MV-4-11 (cell line): ENCODE measurements around the gene CIC.

Experiments
- DNase-seq: peaks from one replicate; lab custom pipeline; 2025; lab: John Stamatoyannopoulos, UW

The CIC gene

DNA sequence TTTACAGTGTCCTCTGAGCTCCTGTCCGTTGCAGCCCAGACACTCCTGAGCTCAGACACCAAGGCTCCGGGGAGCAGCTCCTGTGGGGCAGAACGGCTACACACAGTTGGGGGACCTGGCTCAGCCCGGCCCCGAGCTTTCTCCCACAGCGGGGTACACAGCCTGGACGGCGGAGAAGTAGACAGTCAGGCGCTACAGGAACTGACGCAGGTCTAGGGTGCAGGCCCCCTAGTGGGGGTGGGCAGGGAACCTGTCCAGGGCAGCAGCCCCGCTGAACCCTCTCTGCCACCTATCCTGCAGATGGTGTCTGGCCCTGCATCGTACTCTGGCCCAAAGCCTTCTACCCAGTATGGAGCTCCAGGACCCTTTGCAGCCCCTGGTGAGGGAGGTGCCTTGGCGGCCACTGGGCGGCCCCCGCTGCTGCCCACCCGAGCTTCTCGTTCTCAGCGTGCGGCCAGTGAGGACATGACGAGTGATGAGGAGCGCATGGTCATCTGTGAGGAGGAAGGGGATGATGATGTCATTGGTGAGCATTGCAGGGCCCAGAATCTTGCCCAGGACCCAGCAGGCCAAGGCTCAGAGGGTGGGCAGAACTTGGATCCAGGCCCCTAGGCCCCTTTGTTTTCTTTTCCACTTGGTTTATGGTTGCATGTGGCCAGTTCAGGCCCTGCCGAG lies 20.0 kb downstream of the CIC start:
- DNase-seq, result no peak

DNA sequence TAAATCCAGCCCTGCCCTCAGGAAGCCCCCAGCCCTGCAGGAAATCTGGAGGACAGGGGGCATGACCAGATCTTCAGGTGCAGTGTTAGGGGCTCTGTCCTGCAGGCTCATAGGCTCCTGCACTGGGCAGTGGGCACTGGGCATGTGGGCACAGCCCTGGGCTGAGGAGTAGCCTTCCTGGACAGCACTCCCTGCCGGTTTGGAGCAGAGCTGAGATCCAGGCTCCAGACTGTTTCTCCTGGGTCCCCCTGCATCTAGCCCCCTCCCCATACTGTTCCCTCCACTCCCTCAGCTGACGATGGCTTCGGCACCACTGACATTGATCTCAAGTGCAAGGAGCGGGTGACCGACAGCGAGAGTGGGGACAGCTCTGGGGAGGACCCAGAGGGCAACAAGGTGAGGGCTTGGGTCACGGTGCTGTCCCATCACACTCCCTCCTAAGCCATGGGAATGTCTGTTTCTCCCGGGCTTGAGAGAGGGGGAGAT lies 20.5 kb downstream of the CIC start:
- no peak for DNase-seq

DNA sequence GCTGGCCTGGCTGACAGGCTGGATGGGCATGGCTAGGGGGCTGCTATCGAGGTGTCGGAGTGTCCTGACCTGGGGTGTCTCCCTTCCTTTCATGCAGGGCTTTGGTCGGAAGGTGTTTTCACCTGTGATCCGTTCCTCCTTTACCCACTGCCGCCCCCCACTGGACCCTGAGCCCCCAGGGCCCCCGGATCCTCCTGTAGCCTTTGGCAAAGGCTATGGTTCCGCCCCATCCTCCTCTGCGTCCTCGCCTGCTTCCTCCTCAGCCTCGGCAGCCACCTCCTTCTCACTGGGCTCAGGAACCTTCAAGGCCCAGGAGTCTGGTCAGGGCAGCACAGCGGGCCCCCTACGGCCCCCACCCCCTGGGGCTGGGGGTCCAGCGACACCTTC lies 21.1 kb downstream of the CIC start:
- no peak for DNase-seq

DNA sequence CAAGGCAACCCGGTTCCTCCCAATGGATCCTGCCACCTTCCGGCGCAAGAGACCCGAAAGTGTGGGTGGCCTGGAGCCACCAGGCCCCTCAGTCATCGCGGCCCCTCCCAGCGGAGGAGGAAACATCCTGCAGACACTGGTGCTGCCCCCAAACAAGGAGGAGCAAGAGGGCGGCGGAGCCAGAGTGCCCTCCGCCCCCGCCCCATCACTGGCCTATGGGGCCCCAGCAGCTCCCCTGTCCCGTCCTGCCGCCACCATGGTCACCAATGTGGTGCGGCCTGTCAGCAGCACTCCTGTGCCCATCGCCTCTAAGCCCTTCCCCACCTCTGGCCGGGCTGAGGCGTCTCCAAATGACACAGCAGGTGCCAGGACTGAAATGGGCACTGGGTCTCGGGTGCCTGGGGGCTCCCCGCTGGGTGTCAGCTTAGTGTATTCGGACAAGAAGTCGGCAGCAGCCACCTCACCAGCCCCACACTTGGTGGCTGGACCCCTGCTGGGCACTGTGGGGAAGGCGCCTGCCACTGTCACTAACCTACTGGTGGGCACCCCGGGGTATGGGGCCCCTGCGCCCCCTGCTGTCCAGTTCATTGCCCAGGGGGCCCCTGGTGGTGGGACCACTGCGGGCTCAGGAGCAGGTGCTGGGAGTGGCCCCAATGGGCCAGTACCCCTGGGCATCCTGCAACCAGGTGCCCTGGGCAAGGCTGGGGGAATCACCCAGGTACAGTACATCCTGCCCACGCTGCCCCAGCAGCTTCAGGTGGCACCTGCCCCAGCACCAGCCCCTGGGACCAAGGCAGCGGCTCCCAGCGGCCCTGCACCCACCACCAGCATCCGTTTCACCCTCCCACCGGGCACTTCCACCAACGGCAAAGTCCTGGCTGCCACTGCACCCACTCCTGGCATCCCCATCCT lies 21.7 kb downstream of the CIC start:
- peak; percentile 33 for DNase-seq

DNA sequence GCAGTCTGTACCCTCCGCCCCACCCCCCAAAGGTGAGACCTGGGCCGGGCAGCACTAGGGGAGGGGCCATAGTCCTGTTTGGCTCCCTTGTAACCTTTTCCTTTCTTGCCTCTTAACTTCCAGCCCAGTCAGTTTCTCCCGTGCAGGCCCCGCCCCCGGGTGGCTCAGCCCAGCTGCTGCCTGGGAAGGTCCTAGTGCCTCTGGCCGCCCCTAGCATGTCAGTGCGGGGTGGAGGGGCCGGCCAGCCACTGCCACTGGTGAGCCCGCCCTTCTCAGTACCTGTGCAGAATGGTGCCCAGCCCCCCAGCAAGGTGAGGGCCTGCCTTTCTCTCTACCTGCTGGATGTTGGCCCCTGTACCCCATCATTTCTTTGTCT lies 22.4 kb downstream of the CIC start:
- DNase-seq, result no peak

DNA sequence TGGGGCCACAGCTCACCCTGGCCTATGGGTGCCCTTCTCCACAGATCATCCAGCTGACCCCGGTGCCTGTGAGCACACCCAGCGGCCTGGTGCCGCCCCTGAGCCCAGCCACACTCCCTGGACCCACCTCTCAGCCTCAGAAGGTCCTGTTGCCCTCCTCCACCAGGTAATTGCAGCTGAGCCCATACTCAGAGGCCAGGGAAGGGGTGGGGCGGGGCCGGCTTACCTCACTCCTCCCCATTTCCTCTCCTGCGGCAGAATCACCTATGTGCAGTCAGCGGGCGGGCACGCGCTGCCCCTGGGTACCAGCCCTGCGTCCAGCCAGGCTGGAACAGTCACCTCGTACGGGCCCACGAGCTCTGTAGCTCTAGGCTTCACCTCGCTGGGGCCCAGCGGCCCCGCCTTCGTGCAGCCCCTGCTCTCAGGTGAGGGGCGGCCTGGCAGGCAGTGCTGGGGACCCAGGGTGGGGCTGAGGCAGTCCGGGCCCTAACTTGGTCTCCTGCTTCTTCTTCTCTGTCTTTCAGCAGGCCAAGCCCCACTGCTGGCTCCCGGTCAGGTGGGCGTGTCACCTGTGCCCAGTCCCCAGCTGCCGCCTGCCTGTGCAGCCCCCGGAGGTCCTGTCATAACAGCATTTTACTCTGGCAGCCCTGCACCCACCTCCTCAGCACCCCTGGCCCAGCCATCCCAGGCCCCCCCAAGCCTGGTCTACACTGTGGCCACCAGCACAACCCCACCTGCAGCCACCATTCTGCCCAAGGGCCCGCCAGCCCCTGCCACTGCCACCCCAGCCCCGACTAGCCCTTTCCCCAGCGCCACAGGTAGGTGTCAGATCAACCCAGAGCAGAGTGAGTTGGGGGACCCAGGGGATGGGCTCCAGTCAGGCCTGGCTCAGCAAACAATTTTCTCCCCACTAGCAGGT lies 23.2 kb downstream of the CIC start:
- no peak for DNase-seq

DNA sequence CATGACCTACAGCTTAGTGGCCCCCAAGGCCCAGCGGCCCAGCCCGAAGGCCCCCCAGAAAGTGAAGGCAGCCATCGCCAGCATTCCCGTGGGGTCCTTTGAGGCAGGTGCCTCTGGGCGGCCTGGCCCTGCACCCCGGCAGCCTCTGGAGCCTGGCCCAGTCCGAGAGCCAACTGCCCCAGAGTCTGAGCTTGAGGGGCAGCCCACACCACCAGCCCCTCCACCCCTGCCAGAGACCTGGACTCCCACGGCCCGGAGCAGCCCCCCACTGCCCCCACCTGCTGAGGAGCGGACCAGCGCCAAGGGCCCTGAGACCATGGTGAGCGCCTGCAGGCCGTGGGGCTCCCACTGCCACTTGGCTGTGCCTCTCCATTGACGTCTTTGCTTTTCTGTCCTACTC lies 23.9 kb downstream of the CIC start:
- no peak for DNase-seq

DNA sequence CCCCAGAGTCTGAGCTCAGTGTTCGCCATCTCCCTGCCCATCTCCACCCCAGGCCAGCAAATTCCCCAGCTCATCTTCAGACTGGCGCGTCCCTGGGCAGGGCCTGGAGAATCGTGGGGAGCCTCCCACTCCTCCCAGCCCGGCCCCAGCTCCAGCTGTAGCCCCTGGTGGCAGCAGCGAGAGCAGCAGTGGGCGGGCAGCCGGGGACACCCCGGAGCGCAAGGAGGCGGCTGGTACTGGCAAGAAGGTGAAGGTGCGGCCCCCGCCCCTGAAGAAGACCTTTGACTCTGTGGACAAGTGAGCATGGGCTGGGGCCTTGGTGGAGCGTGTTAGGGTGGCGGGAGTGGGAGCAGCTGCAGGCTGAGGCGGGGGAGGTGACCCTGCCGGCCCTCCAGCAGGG lies 24.5 kb downstream of the CIC start:
- no peak for DNase-seq

DNA sequence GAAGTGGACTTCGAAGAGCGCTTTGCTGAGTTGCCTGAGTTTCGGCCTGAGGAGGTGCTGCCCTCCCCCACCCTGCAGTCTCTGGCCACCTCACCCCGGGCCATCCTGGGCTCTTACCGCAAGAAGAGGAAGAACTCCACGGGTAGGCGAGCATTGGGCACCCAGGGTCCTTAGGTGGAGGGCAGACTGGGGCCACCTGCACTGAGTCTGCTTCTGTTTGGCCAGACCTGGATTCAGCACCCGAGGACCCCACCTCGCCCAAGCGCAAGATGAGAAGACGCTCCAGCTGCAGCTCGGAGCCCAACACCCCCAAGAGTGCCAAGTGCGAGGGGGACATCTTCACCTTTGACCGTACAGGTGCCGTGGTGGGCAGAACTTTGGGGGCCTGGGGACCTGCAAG lies 24.9 kb downstream of the CIC start:
- no peak for DNase-seq

DNA sequence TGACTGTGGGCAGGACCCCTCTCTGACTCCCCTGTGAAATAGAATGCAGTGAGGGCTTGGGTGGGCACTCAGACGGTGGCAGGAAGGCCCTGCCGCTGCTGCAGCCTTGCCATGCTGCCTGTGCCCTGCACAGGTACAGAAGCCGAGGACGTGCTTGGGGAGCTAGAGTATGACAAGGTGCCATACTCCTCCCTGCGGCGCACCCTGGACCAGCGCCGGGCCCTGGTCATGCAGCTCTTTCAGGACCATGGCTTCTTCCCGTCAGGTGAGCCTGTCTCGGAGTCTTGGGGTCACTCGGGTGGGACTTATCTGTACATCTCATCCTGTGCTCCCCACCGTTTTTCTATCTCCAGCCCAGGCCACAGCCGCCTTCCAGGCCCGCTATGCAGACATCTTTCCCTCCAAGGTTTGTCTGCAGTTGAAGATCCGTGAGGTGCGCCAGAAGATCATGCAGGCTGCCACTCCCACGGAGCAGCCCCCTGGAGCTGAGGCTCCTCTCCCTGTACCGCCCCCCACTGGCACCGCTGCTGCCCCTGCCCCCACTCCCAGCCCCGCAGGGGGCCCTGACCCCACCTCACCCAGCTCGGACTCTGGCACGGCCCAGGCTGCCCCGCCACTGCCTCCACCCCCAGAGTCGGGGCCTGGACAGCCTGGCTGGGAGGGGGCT lies 25.6 kb downstream of the CIC start:
- no peak for DNase-seq

DNA sequence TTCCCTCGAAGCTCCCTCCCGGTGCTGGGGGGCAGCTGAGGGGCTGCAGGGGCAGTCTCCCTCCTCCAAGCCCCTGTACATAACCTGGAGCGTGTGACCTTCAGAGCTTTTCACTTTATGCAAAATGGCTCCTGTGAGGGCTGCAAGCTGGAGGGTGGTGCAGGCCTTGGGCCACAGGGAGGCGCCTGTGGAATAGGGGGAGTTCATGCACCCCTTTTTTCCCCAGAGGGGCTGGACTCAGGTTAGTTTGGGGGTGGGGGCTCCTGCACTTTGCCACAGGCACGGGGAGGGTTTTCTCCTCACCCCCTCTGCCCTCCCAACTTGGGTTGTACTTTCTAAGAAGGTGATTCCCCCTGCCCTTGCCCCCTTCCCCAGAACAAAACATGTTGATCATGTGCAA lies 26.3 kb downstream of the CIC start:
- DNase-seq, result no peak

DNA sequence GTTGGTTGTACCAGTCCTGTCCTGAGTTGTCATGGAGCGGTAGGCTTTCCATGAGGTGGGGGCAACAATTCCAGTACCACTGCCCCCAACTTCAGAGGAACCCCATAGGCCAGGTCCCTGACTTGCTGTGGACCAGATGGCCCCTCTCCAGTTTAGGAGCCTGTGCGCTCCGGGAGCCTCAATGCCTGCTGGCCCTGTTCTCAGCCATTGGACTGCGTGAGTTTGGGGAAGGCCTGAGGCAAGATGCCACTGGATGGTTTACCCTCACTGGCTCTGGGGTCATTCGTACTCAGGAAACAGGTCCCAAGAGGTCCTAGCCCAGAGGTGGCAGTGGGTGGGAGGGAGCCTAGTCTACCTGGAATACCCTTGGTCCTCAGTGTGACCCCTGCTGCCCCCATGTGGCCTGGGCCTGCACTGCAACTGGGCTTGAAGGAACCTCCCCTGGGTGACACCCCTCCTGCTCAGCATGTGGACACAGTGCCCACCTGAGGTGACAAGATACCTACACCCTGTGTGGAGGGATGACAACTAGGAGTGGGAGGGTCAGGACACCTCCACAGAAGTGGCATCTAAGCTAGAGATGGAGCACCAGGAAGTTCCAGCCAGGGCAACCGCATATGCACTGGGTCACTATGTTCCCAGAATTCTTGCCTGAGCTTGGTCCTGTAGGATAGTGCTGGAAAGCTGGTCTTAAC lies 26.9 kb downstream of the CIC start:
- peak; percentile 57 for DNase-seq

DNA sequence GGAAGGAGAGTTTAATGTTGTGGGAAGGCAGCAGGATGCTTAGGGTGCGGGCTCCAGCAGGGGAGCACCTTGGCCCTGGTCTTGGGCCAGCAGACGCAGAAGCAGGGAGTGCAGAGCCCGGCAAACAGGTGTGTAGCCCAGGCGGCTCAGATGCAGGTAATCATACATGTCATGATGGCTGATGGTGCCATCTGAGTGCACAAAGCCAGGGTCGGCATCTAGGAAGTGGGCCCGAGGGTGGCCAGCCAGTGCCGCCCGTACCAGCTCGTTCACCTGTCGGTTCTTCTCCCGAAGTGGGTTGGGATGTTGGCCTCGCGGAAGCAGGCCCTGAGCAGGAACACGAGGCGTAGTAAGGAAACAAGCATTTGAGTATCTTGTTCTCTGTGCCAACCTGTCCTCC lies 28.0 kb downstream of the CIC start:
- no peak for DNase-seq

DNA sequence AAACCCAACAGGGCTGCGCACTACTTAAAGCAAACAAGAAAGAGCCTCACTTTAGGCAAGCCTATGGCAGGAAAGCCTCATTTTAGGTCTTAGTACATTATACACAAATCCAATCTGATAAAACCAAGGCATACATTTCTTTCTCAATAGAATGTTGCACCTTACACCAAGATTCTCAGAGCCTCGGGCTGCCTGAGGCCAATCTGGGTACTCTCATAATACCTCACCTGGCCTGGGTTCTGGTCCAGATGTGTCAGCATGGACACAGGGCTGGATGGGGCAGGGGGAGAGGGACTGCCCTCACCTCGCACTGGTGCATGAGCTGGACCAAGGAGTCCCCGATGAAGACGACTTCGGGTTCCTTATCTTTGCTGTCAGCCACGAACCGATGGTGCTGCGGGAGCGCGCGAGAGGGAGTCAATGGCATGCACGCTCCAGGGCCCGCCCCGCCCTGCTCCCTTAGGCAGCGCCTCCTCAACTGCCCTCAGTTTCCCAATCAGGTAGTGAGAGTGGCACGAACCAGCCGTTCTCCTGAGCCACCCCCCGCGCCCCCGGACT lies 32.7 kb downstream of the CIC start, which contains the start of gene PRR19:
Gene PRR19, plus strand, starts transcription at position 487 of the 558 bp plus-strand sequence. CDS start 7,453 bp downstream, outside the sequence.
- no peak for DNase-seq

DNA sequence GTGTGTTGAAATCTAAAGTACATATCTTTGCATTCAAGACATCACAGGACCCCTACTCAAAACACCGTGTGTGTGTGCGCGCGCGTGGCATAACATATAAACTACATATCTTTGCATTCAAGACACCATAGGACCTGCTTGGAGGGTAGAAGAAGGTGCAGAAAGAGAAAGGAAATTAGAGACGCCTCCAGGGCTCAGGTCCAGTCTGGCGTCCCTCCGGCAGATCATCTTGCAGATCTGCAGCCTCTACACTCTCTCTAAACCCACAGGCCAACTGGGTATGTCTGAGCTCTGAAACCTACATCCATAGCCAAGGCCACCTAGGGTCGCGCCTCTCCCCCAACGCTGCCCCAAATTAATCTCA lies 34.0 kb downstream of the CIC start:
- DNase-seq, result no peak

DNA sequence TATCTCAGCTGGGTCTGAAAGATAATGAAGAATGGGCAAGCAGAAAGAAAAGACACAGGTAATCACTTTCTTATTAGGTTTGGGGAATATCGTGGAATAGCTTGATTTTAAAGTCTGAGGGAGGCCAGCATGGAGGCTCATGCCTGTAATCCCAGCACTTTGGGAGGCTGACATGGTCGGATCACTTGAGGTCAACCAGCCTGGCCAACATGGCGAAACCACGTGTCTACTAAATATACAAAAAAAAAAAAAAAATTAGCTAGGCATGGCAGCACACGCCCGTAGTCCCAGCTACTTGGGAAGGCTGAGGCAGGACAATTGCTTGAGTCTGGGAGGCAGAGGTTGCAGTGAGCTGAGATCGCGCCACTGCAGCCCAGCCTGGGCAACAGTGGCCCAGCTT lies 34.8 kb downstream of the CIC start:
- DNase-seq, result no peak

DNA sequence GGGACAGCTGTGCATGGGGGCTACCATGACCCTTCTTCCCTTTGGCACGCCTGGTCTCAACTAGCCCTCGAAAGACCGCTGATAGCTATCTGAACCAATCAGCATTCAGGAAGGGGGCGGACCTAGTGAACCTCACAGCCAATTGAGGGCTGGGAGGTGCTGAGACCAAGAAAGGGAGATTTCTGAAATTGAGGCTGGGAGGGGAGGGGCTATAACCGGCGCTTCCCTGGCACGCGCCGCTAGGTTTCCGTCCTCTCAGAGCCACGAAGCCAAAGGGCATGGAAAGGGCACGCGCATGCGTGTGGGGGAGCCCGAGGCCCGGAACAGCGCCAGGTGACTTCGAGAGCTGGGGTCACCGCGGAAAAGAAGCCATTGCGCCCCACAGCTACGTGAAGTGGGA lies 37.6 kb downstream of the CIC start:
- DNase-seq, result no peak

DNA sequence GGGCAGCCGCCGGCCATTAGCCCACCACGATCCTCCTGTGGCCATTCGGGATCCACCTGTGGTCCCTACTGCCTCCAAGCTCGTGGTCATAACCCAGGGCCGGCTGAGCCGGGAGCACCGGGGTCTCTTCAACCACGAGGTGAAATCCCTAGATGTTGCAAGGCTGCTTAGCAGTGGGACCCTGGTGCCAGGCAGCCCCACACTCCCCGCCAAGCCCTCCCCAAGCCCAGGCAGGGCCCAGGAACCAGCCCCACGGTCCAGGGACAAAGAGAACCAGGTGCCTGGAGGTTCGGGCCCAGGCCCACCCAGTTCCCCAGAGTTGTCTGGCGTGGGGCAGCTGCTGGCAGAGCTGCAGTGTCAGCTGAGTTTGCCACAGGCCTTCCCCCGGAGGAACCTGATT lies 40.6 kb downstream of the CIC start:
- no peak for DNase-seq

DNA sequence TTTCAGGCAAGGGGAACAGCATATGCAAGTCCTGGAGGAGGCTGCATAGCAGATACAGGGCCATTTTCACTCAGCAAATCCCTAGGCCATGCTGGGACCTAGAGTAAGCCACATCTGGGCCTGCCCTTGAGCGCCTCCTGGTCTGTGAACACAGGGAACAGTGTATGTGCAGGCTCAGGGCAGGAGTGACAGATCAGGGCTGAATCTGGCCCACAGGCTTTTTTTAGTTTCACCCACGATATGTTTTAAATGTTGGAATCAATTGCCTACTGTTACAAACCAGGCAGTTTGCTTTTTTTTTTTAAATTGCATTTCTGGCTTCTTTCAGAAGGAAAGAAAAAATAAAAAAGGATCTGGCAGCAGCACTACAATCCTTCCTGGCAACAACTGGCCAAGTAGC lies 42.6 kb downstream of the CIC start:
- peak; percentile 35 for DNase-seq

DNA sequence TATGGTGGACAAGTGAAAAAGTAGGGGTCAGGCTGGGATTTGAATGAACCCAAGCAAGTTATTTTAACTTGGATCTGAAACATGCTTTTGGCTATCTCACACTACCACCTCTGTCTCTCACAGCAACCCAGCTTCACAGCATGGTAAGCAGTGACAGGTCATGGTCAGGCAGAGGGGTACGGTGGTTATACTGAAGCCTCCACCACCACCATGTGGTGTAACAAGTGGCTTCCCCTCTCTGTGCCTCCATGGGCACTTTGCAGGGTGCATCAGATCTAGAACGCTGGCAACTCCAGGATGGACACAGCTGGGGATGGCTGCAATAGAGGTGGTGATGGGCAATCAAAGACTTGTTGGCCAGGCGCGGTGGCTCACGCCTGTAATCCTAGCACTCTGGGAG lies 43.3 kb downstream of the CIC start:
- DNase-seq, result no peak
